HG03060 (cell line): ENCODE results near the gene C14orf93.

ENCODE experiments used
- ATAC-seq: cut with Tn5 transposase; IDR thresholded peaks from one replicate; pipeline ENCODE4 v1.9.1; 2021; ENCODE audit warnings: low read depth, moderate number of reproducible peaks; ENCODE audit not compliant: unreplicated experiment

Gene C14orf93

DNA sequence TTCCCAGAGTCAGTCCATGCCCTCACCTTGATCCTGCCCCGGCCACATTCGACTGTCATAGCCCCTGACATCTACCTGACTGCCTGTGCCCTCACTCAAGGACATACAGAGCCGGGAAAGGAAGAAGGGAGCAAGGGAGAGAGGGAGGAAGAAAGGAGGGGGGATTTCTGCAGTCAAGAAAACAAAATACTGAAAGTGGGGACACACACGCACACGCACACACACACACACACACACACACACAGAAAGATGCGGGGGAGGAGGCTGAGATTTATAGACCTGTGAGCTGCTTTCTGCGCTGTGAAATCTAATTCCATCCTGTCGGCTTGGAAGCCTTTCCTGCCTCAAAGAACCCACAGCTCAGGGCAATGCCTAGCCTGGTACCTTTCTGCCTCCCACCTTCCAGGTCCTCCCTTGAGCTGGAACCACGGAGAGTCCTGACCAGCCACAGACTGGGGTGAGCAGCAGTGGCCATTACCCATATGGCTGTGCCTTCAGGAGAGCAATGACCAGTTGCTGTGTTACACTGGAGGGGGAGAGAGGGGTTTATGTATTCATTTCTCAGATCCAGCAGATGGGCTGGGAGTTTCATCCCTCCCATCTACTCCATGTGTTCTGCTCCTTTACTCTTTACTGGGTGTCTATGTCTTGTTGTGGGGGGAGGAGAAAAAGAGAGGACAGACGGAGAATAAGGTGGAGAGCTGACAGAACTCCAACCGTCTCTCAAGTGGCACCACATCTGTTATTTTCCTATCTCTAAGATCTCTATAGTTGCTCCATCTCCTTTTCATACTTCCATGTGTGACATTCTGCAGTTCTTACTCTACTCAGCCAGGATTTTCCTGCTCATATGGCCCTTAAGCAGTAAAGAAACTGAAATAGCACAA lies 12.9 kb downstream of the C14orf93 start:
- no peak for ATAC-seq

DNA sequence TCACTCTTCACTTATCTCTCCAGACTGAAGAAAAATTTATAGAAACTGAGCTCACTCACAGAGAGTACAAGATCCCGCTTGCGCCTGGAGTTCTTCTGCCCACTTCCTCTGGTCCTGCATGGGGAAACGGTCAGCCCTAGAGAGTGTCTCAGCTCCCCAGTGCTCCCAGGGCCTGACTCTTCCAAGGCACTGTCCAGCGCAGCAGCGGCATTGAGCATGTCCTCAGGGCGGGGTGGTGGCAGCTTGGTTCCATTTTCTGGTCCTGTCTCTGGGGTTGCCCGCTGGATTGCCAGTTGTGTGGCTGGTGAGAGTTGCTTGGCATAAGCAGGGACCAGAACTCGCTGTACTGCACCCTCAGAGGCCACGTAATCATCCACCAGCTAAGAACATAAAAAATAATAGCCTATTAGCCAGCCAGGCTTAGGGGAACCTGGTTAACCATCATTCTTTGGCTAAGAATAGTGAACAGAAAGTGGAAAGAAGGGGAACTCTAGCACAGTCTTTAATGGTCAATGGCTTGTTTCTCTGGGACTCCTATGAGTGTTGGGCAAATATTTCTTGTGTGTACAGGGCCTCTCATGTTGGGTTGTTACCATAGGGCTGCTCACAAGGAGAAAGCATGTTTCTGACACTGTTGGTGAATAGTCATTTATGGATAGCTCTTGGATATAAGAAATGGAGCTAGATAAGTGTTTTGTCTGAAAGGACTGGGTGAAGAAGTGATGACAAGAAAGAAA lies 13.9 kb downstream of the C14orf93 start:
- ATAC-seq = no peak

DNA sequence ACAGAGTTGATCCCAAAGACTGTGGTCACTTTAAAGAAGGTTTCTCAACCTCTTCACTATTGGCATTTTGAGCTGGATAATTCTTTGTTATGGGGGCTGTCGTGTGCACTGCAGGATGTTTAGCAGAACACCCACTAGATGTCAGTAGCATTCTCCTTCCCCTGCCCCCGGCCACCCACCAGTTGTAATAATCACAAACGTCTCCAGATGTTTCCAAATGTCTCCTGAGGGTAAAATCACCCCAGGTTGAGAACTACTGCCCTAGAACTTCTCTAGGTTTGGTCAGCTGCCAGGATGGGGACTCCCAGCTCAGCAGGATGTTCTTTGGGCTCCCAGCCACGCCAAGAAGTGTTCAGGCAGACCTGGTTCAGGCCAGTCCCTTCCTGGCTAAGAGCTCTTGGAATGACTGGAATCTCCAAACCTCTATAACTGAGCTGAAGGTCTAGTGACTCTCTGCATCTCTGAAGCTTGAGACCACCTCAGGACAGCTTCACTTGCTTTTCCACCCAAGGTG lies 15.1 kb downstream of the C14orf93 start:
- no peak for ATAC-seq

DNA sequence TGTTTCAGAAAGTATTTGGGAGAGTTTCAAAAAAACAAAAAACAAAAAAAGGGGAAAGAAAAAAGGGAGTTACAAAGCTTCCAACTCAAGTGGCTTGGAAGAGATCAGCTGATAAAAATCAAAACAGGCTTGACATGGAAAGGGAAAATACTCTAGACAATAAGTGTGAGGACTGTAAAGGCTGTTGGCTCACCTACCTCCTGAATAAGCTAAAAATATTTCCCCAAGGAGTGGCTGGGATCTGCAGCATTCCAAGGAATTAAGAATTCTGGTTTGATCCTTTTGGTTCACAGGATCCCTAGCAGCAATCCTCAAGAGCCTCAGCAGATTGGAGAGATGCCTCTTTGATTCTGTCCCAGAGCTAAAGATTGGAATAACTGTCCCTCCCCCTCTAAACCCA lies 16.4 kb downstream of the C14orf93 start:
- no peak for ATAC-seq

DNA sequence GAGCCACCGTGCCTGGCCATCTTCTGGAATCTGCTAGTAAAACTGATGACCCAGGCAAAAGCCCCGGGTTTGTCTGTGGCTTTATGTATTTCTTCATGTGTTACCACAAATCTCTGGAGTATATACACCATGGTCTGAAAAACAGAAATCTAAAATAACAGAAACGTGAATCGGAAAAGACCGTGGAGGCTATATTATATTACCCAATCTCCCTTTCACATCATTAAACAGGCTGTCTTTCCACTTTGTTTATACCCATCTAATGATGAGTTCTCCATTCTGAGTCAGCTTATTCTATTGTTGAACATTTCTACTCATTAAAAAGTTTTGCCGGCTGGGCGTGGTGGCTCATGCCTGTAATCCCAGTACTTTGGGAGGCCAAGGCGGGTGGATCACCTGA lies 18.1 kb downstream of the C14orf93 start:
- ATAC-seq = no peak

DNA sequence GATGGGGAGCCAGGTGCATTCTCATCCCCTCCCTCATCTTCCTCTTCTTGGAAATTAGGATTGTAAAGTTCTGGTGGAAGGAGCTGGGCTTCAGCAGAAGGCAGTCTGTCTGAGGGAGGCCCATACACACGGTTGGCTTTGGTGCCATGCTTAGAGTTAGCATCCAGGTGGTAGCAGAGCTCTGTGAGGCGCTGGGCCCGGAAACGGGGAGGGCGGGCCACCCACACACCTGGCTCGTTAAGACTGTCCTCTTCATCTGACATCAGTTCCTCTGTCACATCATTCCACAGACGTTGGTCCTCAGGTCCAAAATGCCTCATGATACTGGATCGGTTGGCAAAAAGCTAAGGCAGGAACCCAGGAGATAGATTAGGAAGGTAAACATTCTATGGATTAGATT lies 22.7 kb downstream of the C14orf93 start:
- ATAC-seq = no peak

DNA sequence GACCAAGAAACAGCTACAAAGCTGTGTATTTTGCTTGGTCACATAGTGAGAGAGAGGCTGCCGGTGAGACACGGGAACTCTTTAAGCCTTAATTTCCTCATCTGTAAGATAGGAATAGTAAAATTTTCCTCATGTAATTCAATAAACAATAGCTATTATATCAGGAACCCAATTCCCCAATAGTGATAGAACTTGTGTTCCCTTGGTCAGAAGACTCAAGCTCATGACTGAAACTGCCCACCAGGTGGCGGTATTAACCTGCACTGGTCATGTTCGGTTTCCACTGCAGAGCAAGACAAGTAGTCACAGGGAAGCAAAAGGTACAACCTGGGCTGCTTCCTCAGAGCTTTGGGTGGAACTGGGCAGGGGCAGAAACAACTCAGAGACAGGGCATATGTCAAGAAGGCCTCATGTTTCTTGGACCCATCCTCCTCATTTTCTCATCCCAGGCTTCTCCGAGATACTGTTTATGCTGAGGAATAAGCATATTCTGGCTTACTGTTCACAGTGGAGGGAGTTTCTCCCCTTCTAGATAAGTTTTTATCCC lies 23.4 kb downstream of the C14orf93 start:
- no peak for ATAC-seq

DNA sequence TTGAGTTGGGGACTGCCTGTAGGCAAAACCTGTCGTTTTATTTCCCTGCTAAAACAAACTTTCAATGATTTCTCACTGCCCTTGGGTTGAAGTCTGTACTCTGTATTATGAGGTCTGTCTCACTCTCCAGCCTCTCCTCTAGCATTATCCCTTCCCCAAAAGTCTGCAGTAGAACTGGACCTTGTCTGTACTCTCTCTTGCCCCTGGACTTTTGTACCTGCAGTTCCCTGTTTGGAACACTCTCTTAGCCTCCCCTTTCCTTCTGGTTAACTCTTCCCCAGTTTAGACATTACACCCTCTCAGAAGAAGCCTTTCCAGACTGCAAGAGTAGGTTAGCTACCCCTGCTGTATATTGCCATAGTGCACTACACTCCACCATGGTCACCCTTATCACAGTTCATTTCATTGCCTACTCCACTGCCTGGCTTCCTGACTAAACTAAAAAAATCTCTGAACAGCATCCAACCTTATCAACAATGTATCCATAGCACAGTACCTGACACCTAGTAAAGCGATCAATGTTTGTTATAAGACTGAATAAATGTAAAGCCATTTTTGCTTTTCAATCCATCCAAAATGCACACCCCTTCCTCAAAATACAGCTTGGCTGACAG lies 23.9 kb downstream of the C14orf93 start:
- no peak for ATAC-seq

DNA sequence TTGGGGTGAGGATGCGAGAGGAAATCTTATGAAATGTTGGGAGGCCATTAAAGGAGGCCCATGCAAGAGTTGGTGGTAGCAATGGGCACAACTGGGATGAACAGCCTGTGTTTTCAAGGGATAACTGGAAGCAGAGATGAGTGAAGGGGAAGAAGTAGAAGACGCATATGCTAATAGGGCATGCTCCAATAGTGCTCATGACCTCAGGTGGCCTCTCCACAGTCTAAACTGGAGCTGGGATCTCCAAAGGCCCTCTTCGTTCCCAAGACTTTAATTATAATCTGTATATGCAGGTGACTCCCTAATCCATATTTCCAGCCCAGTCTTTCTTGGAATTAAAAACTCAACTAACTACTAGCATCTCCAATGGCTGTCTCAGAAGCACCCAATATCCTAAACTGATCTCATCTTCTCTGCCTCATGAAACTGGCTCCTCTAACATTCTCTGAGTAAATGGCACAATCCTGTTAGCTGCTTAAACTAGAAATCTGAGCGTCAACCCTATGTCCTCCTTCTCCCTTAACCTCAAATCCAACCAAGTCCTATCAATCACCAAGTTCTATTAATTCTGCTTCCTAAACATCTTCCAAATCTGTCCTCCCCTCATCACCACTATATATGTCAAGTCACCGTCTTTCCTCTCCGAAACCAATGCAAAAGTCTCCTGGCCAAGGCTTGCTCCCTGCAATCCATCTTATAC lies 24.8 kb downstream of the C14orf93 start:
- ATAC-seq = no peak

DNA sequence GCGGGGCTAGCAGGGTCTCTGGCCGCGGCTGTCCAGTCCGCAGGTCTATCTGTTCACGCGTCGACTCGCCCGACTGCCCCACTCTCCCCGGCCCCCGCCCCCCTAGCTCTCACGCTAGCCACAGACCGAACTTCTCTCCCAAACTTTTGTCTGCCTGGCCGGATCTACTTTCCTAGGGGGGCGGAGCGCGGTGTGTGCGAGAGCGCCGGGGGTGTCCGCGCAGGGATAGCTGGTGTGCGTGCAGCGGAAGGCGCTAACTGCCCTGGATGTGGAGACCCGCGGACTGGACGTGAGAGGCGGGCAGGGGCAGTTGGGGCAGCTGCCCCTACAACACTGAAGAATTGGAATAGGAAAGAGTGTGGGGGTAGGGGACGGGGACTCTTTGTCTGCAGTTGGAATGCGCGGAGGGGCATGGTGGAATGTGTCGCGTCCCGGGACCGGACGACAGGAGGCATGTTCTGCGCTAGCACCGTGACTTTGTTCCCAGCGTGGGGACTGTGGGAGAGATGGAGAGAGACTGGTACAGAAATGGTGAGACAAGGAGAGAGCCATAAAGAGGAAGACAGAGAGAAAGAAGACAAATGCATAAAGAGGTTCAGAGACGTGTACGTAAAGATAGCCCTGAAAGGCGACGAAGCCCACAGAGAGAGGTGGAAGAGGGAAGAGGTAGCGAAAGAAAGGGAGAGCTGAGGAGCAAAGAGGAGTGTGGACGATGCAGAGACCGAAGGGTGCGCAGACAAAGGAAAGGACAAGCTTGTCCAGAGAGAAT lies 27.3 kb downstream of the C14orf93 start, which contains the start of gene AJUBA:
AJUBA (minus strand) TSS at position 75 of the 769 bp plus-strand sequence. CDS start 285 bp downstream, outside the sequence.
- ATAC-seq = no peak

DNA sequence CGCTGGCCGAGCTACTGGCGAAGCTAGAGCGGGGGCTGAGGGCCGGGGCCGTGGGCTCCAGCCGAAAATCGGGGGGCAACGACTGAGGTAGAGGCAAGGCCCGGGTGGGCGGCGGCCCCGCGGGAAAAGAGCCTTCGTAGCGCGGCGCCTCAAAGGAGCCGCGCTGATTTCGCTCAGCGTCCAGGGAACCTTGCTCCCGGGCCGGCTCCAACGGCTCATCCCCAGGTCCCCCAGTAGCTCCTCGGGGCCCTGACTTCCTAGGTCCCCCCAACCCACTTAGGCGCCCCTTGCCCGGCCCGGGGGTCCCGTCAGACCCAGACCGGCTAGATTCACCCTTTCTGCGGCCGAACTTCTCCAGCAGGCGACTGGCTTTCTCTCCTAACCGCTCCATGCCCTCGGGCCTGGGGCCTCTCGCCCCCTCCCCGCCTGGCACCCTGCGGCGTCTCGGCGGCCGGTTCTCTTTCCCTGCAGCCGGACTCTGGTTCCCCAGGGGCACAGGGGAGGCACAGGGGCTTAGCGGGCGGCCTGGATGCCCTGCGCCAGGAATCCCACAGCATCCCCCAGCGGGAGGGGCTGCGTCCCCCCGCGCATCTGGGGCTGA lies 28.0 kb downstream of the C14orf93 start:
- no peak for ATAC-seq

DNA sequence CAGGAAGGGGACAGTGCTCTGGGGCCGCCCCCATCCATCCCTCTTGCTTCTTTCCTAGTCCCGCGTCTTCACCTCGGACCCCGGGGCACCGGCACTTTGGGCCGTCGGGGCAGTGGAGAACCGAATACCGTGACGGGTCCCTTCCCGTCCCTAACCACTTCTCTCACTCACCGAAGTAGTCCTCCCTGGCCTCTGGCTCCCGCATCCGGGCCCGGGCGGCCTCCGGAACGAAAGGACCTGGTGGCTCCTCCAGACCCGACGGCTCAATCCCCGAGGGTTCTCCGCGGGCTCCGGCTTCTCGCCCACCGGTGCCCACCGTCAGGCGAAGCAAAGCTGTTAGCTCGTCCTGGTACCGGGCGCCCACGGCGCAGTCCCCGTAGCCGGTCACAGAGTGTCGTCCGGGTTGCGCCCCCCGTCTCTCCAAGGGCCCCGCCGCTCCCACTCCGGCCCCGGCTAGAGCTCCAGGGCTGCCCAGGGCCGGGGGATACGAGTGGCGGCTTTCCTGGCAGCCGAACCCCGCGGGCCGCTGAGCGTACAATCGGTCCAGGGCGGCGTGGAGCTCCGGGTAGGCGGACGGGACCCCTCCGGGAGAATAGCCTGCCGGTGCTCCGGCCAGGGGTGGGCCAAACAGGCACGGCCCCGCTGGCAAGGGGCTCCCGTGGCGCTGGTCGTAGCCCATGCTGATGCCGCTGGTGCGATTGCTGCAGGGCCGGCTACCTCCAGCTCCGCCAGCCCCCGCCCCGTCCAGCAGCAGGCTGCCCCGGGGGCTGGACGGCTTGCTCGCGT lies 28.7 kb downstream of the C14orf93 start:
- no peak for ATAC-seq

DNA sequence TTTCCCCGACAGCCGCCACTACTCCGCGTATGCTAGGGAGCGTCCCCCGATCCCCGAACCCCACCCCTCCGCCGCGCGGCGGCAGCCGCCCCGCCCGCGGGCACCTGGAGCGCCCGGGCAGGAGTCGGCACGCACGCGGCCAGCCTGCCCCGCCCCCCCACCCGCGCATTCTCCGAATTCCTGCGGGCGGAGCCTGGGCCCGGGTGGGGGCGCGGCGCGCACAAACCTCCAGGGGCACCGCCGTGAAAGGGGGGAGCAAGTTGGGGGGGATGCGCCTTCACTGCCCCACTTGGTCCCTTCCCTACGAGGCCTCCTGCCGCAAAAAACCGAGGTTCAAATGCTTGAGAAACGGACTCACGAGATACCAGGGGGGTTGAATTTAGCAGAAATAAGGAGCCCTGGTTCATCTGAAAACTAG lies 29.3 kb downstream of the C14orf93 start:
- no peak for ATAC-seq

DNA sequence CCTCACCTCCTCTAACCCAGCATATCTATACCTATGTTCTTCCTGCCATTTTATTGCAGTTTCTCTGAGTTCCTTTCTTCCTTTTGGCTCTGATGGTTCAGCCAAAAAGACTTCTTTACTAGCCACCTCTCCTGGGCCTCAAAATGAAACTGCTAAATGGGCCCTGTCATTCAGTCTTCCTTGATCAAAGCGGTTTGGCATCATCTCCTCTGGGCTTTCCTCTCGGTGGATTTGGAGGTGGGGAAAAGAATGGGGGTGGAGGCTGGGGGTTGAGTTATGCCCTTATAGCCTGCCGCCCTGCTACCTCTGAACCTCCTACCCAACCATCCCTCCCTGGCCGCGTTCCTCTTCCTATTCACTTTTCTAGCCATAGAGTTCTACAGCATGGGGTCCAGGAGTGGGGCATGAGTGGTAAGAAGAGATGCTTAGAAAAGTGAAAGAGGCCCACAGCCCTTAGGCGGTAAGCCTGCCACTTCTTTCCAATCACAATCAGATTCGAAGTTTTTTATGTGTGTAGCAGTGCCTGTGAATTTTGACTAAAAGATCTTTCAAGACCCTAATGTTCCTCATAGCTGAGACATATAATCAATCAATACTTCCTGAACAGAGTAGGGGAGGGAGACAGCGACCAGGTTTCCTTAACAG lies 30.1 kb downstream of the C14orf93 start:
- ATAC-seq = no peak

DNA sequence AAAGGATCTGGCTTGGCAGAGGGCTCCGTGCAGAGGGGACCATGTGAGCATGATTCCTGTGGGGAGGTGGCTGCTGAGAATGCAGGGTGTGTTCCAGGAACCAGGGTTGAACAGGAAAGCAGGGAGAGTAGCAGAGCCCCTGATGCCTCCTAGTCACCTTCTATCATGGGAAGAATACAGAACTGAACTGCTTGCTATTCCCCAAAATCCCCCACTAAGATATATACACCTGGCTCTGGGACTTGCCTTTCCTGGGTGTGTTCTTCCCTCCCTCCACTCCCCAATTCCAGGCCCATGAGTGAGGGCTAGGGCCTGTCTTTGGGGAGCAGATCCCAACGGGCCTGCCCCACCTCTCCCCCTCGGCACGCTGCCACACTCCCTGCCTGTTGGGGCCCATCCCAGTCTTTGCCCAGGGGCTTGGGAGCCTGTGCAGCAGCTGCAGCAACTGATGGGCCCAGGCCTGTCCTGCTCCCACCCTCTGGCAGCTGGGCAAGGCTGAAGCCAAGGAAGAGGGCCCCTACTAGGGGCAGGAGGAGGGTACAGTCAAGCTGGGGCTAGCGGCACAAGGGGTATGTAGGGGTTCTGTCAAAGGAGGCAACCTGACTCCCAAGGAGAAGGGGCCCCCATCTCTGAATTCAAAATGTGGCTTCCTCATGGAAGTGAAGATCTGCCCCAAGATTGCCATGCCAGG lies 30.8 kb downstream of the C14orf93 start:
- ATAC-seq = no peak

DNA sequence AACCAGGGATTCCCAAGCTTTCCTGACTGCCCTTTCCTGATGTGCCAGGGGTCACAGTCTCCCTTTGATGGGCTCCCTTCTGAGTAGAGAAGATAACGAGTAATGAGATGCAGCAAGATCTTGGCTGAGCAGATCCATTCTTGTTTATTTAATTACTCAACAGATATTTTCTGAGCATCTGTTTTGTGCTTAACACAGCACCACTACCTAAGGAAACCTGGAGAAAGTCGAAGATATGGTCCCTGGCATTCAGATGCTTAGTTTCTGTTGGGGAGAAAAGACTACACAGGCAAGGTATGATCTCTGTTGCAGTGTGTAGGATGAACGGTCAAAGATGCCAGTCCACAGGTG lies 31.5 kb downstream of the C14orf93 start:
- ATAC-seq = no peak
